ENCODE results near the gene SDK1. TPM values are rescaled to one million over a fixed set of nuclear protein-coding genes. Genes with fewer than 3 reads are reported as not detected.

SDK1 gene
- total RNA-seq, 1 donor = 0.36 TPM

- Histone ChIP-seq H3K4me1 (ENCODE audit: insufficient read depth, low read length) (no peaks in the 10 kb centered on the region), H2AFZ (ENCODE audit: low read length) (no peak overlapping the region), H3K27ac (ENCODE audit: low read depth, low read length) (no peak overlapping the region), H3K79me2 (ENCODE audit: insufficient read depth, low read length) (no peaks in the 10 kb centered on the region), H3K36me3 (ENCODE audit: insufficient read depth, low read length) (no peaks in the 10 kb centered on the region), H4K20me1 (ENCODE audit: insufficient read depth, low read length) (no peaks in the 10 kb centered on the region), H3K4me2 (ENCODE audit: insufficient read depth, low read length) (no peak overlapping the region), H3K9me3 (ENCODE audit: low read depth, low read length) (no peaks in the 10 kb centered on the region), H3K27me3 (ENCODE audit: insufficient read depth, low read length) (no peaks in the 10 kb centered on the region), H3K4me3 (ENCODE audit: insufficient read depth, low read length) (no peak overlapping the region)
- DNase-seq (ENCODE audit: insufficient read length, low spot score, missing footprints) = no peak
- no peak for TF ChIP-seq CTCF (IDR thresholded peaks at IDR 0.05; ENCODE audit: extremely low read depth, low read depth, low read length)
Observed at GRCh38 chr7:4097001-4097609, 796.1 kb downstream of the SDK1 start.

GRCh38 chr7:4098169-4098568, 797.1 kb downstream of the SDK1 start:
- H3K36me3 ChIP-seq (ENCODE audit: insufficient read depth, low read length) = no peaks in the 10 kb centered on the region
- no peak overlapping the region for H3K4me3 ChIP-seq (ENCODE audit: insufficient read depth, low read length)
- H3K4me2 ChIP-seq (ENCODE audit: insufficient read depth, low read length) = no peak overlapping the region
- H3K27ac ChIP-seq (ENCODE audit: low read depth, low read length) = no peak overlapping the region
- no peak overlapping the region for H2AFZ ChIP-seq (ENCODE audit: low read length)
- no peak for TF ChIP-seq CTCF (IDR thresholded peaks at IDR 0.05; ENCODE audit: extremely low read depth, low read depth, low read length)
- DNase-seq (ENCODE audit: insufficient read length, low spot score, missing footprints) = no peak
- no peaks in the 10 kb centered on the region for H3K79me2 ChIP-seq (ENCODE audit: insufficient read depth, low read length)
- no peaks in the 10 kb centered on the region for H3K27me3 ChIP-seq (ENCODE audit: insufficient read depth, low read length)
- H4K20me1 ChIP-seq (ENCODE audit: insufficient read depth, low read length) = no peaks in the 10 kb centered on the region
- H3K9me3 ChIP-seq (ENCODE audit: low read depth, low read length) = no peaks in the 10 kb centered on the region
- no peaks in the 10 kb centered on the region for H3K4me1 ChIP-seq (ENCODE audit: insufficient read depth, low read length)

- no peaks in the 10 kb centered on the region for H3K27me3 ChIP-seq (ENCODE audit: insufficient read depth, low read length)
- no peak overlapping the region for H3K4me3 ChIP-seq (ENCODE audit: insufficient read depth, low read length)
- H3K79me2 ChIP-seq (ENCODE audit: insufficient read depth, low read length) = no peaks in the 10 kb centered on the region
- DNase-seq (ENCODE audit: insufficient read length, low spot score, missing footprints) = no peak
- no peaks in the 10 kb centered on the region for H3K36me3 ChIP-seq (ENCODE audit: insufficient read depth, low read length)
- no peaks in the 10 kb centered on the region for H4K20me1 ChIP-seq (ENCODE audit: insufficient read depth, low read length)
- H3K27ac ChIP-seq (ENCODE audit: low read depth, low read length) = no peak overlapping the region
- H2AFZ ChIP-seq (ENCODE audit: low read length) = no peak overlapping the region
- TF ChIP-seq CTCF (IDR thresholded peaks at IDR 0.05; ENCODE audit: extremely low read depth, low read depth, low read length) = no peak
- no peak overlapping the region for H3K4me2 ChIP-seq (ENCODE audit: insufficient read depth, low read length)
- no peaks in the 10 kb centered on the region for H3K9me3 ChIP-seq (ENCODE audit: low read depth, low read length)
- H3K4me1 ChIP-seq (ENCODE audit: insufficient read depth, low read length) = no peaks in the 10 kb centered on the region
Observed at GRCh38 chr7:4099651-4100050, 798.6 kb downstream of the SDK1 start.

GRCh38 chr7:4100148-4100547, 799.1 kb downstream of the SDK1 start:
- no peaks in the 10 kb centered on the region for H3K9me3 ChIP-seq (ENCODE audit: low read depth, low read length)

More at GRCh38 chr7:4100148-4100547, 799.1 kb downstream of the SDK1 start:
- Histone ChIP-seq H4K20me1 (ENCODE audit: insufficient read depth, low read length) (no peaks in the 10 kb centered on the region), H3K27ac (ENCODE audit: low read depth, low read length) (no peak overlapping the region), H3K4me3 (ENCODE audit: insufficient read depth, low read length) (no peak overlapping the region), H3K4me2 (ENCODE audit: insufficient read depth, low read length) (no peak overlapping the region), H3K79me2 (ENCODE audit: insufficient read depth, low read length) (no peaks in the 10 kb centered on the region), H3K27me3 (ENCODE audit: insufficient read depth, low read length) (no peaks in the 10 kb centered on the region), H2AFZ (ENCODE audit: low read length) (no peak overlapping the region), H3K4me1 (ENCODE audit: insufficient read depth, low read length) (no peaks in the 10 kb centered on the region), H3K36me3 (ENCODE audit: insufficient read depth, low read length) (no peaks in the 10 kb centered on the region)
- no peak for TF ChIP-seq CTCF (IDR thresholded peaks at IDR 0.05; ENCODE audit: extremely low read depth, low read depth, low read length)
- no peak for DNase-seq (ENCODE audit: insufficient read length, low spot score, missing footprints)

Measured in osteoblast (primary cell).